Smooth muscle cell (in vitro differentiated cells): Measurements from ENCODE around the gene FBLN2. TPM values are rescaled to one million over a fixed set of nuclear protein-coding genes. Genes with fewer than 3 reads are reported as not detected.

ENCODE experiments used
- DNase-seq: peaks from one replicate; lab custom pipeline; 2025; ENCODE audit not compliant: unreplicated experiment; lab: John Stamatoyannopoulos, UW
- H2AFZ ChIP-seq: fragments of 200-600 bp; sonication (generic); 2 replicates; pipeline ENCODE4 v1.6.0; 2016; ENCODE audit warnings: antibody characterized with exemption, low read depth, mild to moderate bottlenecking
- H3F3A ChIP-seq: fragments of 200-600 bp; sonication (generic); 2 replicates; pipeline ENCODE4 v1.6.0; 2017; ENCODE audit warnings: antibody characterized with exemption, low read depth
- H3K27ac ChIP-seq: fragments of 200-600 bp; sonication (generic); 2 replicates; pipeline ENCODE4 v1.5.1; 2016; ENCODE audit warnings: low read depth, mild to moderate bottlenecking
- H3K27me3 ChIP-seq: fragments of 200-600 bp; sonication (generic); 2 replicates; pipeline ENCODE4 v1.6.1; 2016; ENCODE audit warnings: low read depth, mild to moderate bottlenecking
- H3K36me3 ChIP-seq: fragments of 200-600 bp; sonication (generic); 2 replicates; pipeline ENCODE4 v1.5.1; 2016; ENCODE audit warnings: low read depth
- H3K4me1 ChIP-seq: fragments of 200-600 bp; sonication (generic); 2 replicates; pipeline ENCODE4 v1.5.1; 2016; ENCODE audit warnings: low read depth
- H3K4me2 ChIP-seq: fragments of 200-600 bp; sonication (generic); 2 replicates; pipeline ENCODE4 v1.6.0; 2016; ENCODE audit warnings: mild to moderate bottlenecking
- H3K4me3 ChIP-seq: fragments of 200-600 bp; sonication (generic); 2 replicates; pipeline ENCODE4 v1.5.1; 2016; ENCODE audit warnings: mild to moderate bottlenecking
- H3K79me2 ChIP-seq: fragments of 200-600 bp; sonication (generic); 2 replicates; pipeline ENCODE4 v1.6.0; 2016; ENCODE audit warnings: low read depth, mild to moderate bottlenecking
- H3K9ac ChIP-seq: fragments of 200-600 bp; sonication (generic); 2 replicates; pipeline ENCODE4 v1.6.0; 2016; ENCODE audit warnings: low read depth
- H3K9me3 ChIP-seq: fragments of 200-600 bp; sonication (generic); replicated peaks from 2 replicates; pipeline ENCODE4 v1.5.1; 2016; ENCODE audit warnings: low read depth
- H4K20me1 ChIP-seq: fragments of 200-600 bp; sonication (generic); 2 replicates; pipeline ENCODE4 v1.6.0; 2016; ENCODE audit warnings: low read depth
- CTCF ChIP-seq: fragments of 200-600 bp; sonication (generic); IDR thresholded peaks from 2 replicates; pipeline ENCODE4 v1.5.1; 2017; ENCODE audit warnings: borderline replicate concordance, mild to moderate bottlenecking, antibody characterized with exemption; ENCODE audit not compliant: insufficient read depth, poor library complexity, severe bottlenecking
- WGBS: methylation state at CpG from one replicate; pipeline ENCODE4 v1.1.7; 2016; ENCODE audit warnings: low lambda C conversion rate; 5-methylcytosine and 5-hydroxymethylcytosine counted together
- polyA plus RNA-seq: library from polyadenylated mRNA; unstranded; fragments of >200 nt; fragmentation: Nextera tagmentation; extraction: Ambion mirVana; gene quantifications from 2 replicates; pipeline ENCODE4 v1.2.1, GENCODE V29; 2016
- total RNA-seq: library from RNA; depleted of rRNA; stranded (reverse); fragments of >200 nt; gene quantifications from 2 replicates; pipeline ENCODE4 v1.2.3, GENCODE V29; 2014

FBLN2 gene
- total and polyA plus RNA-seq, 2 experiments from 2014 or later, result 159 to 390 TPM

GRCh38 chr3:13529196-13530112 is 19.5 kb upstream of the FBLN2 start:
- no peaks in the 10 kb centered on the region for H3K36me3 ChIP-seq
- no peak overlapping the region for H2AFZ ChIP-seq
- H3K9me3 ChIP-seq, result no peaks in the 10 kb centered on the region
- no peaks in the 10 kb centered on the region for H4K20me1 ChIP-seq
- DNase-seq, result no peak
- no peak overlapping the region for H3K9ac ChIP-seq
- peaks cover 17% of the 10 kb centered on the region for H3K4me1 ChIP-seq
- no peaks in the 10 kb centered on the region for H3K79me2 ChIP-seq
- 82% methylated on average over 5 of the region's 5 CpGs for WGBS
- no peak for TF ChIP-seq CTCF
- H3F3A ChIP-seq, result peaks cover 8% of the 10 kb centered on the region
- no peak overlapping the region for H3K27ac ChIP-seq
- H3K4me2 ChIP-seq, result no peak overlapping the region
- H3K27me3 ChIP-seq, result no peaks in the 10 kb centered on the region
- H3K4me3 ChIP-seq, result no peak overlapping the region

- H2AFZ ChIP-seq, result no peak overlapping the region
- no peak for DNase-seq
- H3K4me2 ChIP-seq, result no peak overlapping the region
- no peaks in the 10 kb centered on the region for H3K9me3 ChIP-seq
- 76% methylated on average over 12 of the region's 12 CpGs for WGBS
- no peaks in the 10 kb centered on the region for H3K79me2 ChIP-seq
- no peaks in the 10 kb centered on the region for H4K20me1 ChIP-seq
- H3K9ac ChIP-seq, result no peak overlapping the region
- TF ChIP-seq CTCF, result no peak
- peaks cover 14% of the 10 kb centered on the region for H3K4me1 ChIP-seq
- no peaks in the 10 kb centered on the region for H3K36me3 ChIP-seq
- no peak overlapping the region for H3K27ac ChIP-seq
- H3K4me3 ChIP-seq, result no peak overlapping the region
- H3K27me3 ChIP-seq, result no peaks in the 10 kb centered on the region
- H3F3A ChIP-seq, result no peaks in the 10 kb centered on the region
Observed at GRCh38 chr3:13530241-13531009, 18.5 kb upstream of the FBLN2 start.

GRCh38 chr3:13532085-13532484 is 16.8 kb upstream of the FBLN2 start:
- Histone ChIP-seq H3K27ac (no peak overlapping the region), H4K20me1 (no peaks in the 10 kb centered on the region), H3K4me1 (no peaks in the 10 kb centered on the region), H3K9ac (no peak overlapping the region), H2AFZ (no peak overlapping the region), H3K79me2 (no peaks in the 10 kb centered on the region), H3K36me3 (no peaks in the 10 kb centered on the region), H3K4me2 (no peak overlapping the region), H3F3A (no peaks in the 10 kb centered on the region), H3K4me3 (no peak overlapping the region), H3K9me3 (no peaks in the 10 kb centered on the region), H3K27me3 (no peaks in the 10 kb centered on the region)
- WGBS, result 87% methylated on average over 5 of the region's 9 CpGs
- DNase-seq, result no peak
- no peak for TF ChIP-seq CTCF
